Vagina (tissue), 2 donors: ENCODE data around the gene CASP12. TPM values are rescaled to one million over a fixed set of nuclear protein-coding genes. Genes with fewer than 3 reads are reported as not detected.

Experiments
- DNase-seq, 2 donors: peaks; one replicate each; pipeline ENCODE4 v3.0.0-alpha.2; 2017; ENCODE audit errors: extremely low spot score in 2 of 2
- H3K27ac ChIP-seq: fragments of 200-600 bp; sonication (generic); one replicate; pipeline ENCODE4 v1.5.1; 2019
- H3K27me3 ChIP-seq: fragments of 200-600 bp; sonication (generic); one replicate; pipeline ENCODE4 v1.5.1; 2019
- H3K36me3 ChIP-seq, 2 donors: fragments of 200-600 bp; sonication (generic); one replicate each; pipeline ENCODE4 v1.5.1; 2017 to 2019
- H3K4me1 ChIP-seq: fragments of 200-600 bp; sonication (generic); one replicate; pipeline ENCODE4 v1.5.1; 2019
- H3K4me3 ChIP-seq, 2 donors: fragments of 200-600 bp; sonication (generic); 1 replicate in 1 of 2; 2 replicates in 1 of 2; pipeline ENCODE4 v1.5.1; 2016 to 2019
- H3K9me3 ChIP-seq: fragments of 200-600 bp; sonication (generic); one replicate; pipeline ENCODE4 v1.5.1; 2019
- POLR2A ChIP-seq, 2 donors: fragments of 450-650 bp; IDR thresholded peaks; one replicate each; pipeline ENCODE4 v1.6.1; 2017; ENCODE audit warnings: antibody characterized with exemption in 2 of 2, mild to moderate bottlenecking in 2 of 2, moderate library complexity in 2 of 2
- POLR2AphosphoS5 ChIP-seq, 2 donors: sonication (generic); formaldehyde crosslinking; IDR thresholded peaks; one replicate each; pipeline ENCODE4 v1.9.0; 2017; ENCODE audit warnings: antibody characterized with exemption in 2 of 2, mild to moderate bottlenecking in 2 of 2, low read depth in 1 of 2; ENCODE audit not compliant: insufficient read depth in 1 of 2
- intact Hi-C: fragments of 100-400 bp; cut with DNase I; formaldehyde crosslinking; loops from one replicate; pipeline ENCODE4 v1.15.1; 2023
- total RNA-seq: library from RNA; depleted of rRNA; stranded (reverse); fragments of >200 nt; gene quantifications from one replicate; pipeline ENCODE4 v1.2.3, GENCODE V29; 2016
- TF ChIP-seq, protein P1 (sequence below), 3 experiments: fragments of 450-650 bp in 2 of 3; fragments of 200-600 bp in 1 of 3; sonication (generic) in 1 of 3; IDR thresholded peaks; one replicate each; pipeline ENCODE4 v1.5.1; 2017 to 2019; ENCODE audit warnings: antibody characterized with exemption in 3 of 3, mild to moderate bottlenecking in 2 of 3, moderate library complexity in 2 of 3

CASP12 gene
- total RNA-seq, 1 donor from 2014 or later: 7.4 TPM

DNA sequence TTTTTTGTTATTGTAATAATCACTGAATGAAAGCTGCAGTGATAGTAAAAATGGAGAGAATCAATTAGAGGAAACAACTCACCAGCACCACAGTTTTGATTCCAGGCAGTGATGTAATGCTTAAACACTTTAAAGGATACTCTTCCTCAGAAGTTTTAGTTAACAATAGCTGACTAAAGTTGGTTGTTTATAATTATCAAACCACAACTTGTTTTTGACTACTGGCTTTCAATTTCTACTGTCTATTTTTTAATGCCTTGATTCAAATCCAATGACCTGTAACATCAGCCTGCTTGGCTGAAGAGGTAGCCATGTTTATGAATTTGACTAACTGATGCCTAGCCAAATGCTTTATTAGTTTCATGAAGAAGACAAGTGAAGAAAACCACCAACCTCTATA, 18.2 kb upstream of the CASP12 start:
- TF ChIP-seq, protein P1, sequence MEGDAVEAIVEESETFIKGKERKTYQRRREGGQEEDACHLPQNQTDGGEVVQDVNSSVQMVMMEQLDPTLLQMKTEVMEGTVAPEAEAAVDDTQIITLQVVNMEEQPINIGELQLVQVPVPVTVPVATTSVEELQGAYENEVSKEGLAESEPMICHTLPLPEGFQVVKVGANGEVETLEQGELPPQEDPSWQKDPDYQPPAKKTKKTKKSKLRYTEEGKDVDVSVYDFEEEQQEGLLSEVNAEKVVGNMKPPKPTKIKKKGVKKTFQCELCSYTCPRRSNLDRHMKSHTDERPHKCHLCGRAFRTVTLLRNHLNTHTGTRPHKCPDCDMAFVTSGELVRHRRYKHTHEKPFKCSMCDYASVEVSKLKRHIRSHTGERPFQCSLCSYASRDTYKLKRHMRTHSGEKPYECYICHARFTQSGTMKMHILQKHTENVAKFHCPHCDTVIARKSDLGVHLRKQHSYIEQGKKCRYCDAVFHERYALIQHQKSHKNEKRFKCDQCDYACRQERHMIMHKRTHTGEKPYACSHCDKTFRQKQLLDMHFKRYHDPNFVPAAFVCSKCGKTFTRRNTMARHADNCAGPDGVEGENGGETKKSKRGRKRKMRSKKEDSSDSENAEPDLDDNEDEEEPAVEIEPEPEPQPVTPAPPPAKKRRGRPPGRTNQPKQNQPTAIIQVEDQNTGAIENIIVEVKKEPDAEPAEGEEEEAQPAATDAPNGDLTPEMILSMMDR (IDR thresholded peaks at IDR 0.05): no peak
- TF ChIP-seq POLR2A (IDR thresholded peaks at IDR 0.05): no peak
- TF ChIP-seq POLR2AphosphoS5 (IDR thresholded peaks at IDR 0.05; ENCODE audit: insufficient read depth in 1 of 2, low read depth in 1 of 2): no peak
- no peak for DNase-seq
- intact Hi-C loops: no loop called here
- Histone ChIP-seq H3K36me3 (no peaks in the 10 kb centered on the region), H3K27ac (peak overlapping the region; percentile 57), H3K4me3 (no peak overlapping the region), H3K9me3 (no peaks in the 10 kb centered on the region), H3K27me3 (no peaks in the 10 kb centered on the region), H3K4me1 (no peaks in the 10 kb centered on the region)

DNA sequence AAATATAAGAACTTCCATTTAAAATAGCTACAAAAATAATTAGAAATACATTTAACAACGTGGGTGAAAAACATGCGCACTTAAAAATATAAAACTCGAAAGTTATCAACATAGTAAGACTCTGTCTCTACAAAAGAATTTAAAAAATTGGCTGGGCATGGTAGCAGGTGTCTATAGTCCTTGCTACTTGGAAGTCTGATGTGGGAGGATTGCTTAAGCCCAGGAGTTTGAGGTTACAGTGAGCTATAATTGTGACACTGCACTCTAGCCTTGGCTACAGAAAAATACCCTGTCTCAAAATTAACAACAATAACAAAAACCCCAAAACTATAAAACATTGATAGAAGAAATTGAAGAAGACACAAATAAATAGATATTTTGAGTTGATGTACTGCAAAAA, 13.8 kb upstream of the CASP12 start:
- Histone ChIP-seq H3K36me3 (no peaks in the 10 kb centered on the region), H3K27me3 (no peaks in the 10 kb centered on the region), H3K4me3 (no peak overlapping the region), H3K9me3 (no peaks in the 10 kb centered on the region), H3K4me1 (no peaks in the 10 kb centered on the region), H3K27ac (no peak overlapping the region)
- DNase-seq: no peak
- intact Hi-C loops: no loop called here
- TF ChIP-seq POLR2AphosphoS5 (IDR thresholded peaks at IDR 0.05; ENCODE audit: insufficient read depth in 1 of 2, low read depth in 1 of 2) (no peak), POLR2A (IDR thresholded peaks at IDR 0.05) (no peak)
- TF ChIP-seq, protein P1 (IDR thresholded peaks at IDR 0.05): no peak

DNA sequence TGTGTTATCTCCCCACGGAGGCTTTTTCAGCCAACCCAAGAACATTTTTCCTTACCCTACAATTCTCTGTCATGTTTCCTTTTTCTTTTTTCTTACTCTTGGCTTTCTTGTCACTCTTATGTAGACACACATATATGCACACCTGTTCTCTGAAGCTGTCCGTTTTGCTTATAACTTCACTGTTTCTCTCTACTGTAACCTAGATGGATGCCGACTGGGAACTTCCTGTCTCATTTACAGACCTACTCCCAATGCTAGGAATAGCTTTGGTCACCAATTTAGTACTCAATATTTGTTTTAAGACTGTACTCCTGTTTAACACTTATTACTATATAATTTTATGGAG, 9.9 kb upstream of the CASP12 start:
- TF ChIP-seq, protein P1 (IDR thresholded peaks at IDR 0.05): no peak
- TF ChIP-seq POLR2AphosphoS5 (IDR thresholded peaks at IDR 0.05; ENCODE audit: insufficient read depth in 1 of 2, low read depth in 1 of 2) (no peak), POLR2A (IDR thresholded peaks at IDR 0.05) (no peak)
- no peak overlapping the region for H3K27ac ChIP-seq
- no peaks in the 10 kb centered on the region for H3K27me3 ChIP-seq
- no peaks in the 10 kb centered on the region for H3K4me1 ChIP-seq
- no peak for DNase-seq
- H3K36me3 ChIP-seq: no peaks in the 10 kb centered on the region
- H3K4me3 ChIP-seq: no peak overlapping the region
- H3K9me3 ChIP-seq: no peaks in the 10 kb centered on the region
- intact Hi-C loops: no loop called here

DNA sequence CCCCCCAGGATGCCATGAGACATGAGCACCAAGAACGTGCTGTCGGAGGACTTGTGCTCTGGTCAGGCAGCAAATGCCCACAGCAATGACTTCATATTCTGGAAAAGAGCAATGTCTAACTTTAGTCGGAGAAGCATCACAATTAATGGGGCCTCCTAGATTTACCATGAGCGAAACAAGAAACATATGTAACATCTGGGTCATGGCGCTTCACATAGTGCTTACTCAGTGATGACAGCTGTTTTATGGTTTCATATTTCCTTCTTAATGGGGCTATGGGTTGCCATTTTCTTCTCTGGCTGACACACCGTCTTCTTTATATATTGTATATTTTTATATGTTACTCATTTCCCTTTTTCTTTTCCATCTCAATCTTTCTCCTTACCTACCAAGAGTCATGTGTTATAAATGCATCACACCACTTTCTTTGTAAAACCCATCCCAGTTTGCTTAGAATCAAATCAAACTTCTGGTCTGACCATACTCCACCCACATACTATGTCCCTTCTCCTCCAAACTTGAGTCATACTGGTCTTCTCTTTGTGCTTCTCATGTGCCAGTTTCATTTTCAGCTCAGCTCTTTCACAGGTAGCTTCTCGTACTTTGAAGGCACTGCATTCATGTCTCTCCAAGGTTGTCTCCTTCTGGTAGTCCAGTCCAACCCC, 9.4 kb upstream of the CASP12 start:
- Histone ChIP-seq H3K4me3 (no peak overlapping the region), H3K4me1 (no peaks in the 10 kb centered on the region), H3K9me3 (no peaks in the 10 kb centered on the region), H3K27ac (no peak overlapping the region), H3K27me3 (no peaks in the 10 kb centered on the region), H3K36me3 (no peaks in the 10 kb centered on the region)
- TF ChIP-seq POLR2AphosphoS5 (IDR thresholded peaks at IDR 0.05; ENCODE audit: insufficient read depth in 1 of 2, low read depth in 1 of 2): no peak
- TF ChIP-seq, protein P1 (IDR thresholded peaks at IDR 0.05): no peak
- TF ChIP-seq POLR2A (IDR thresholded peaks at IDR 0.05): no peak
- intact Hi-C loops: no loop called here
- DNase-seq: no peak

DNA sequence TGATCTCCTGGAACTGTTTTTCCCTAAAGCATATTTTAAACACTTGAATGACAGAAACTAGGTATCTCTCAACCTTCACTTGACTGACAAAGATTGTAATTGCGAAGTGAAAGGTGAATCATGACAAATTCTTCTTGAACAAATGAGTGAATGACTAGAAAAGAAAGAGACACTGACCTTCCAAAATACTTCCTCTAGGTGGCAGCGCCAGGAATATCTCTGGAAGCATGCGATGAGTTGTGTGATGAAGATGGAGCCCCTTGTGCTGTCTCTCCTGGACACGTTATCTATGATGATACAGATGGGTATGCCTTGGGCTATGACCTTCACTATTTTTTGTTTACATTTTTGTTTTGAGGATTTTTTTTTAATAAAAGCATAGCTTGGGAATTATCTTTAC, 7.0 kb upstream of the CASP12 start:
- no peak for DNase-seq
- Histone ChIP-seq H3K27ac (no peak overlapping the region), H3K36me3 (no peaks in the 10 kb centered on the region), H3K4me3 (no peak overlapping the region), H3K4me1 (no peaks in the 10 kb centered on the region), H3K9me3 (no peaks in the 10 kb centered on the region), H3K27me3 (no peaks in the 10 kb centered on the region)
- intact Hi-C loops: no loop called here
- TF ChIP-seq, protein P1 (IDR thresholded peaks at IDR 0.05): no peak
- TF ChIP-seq POLR2AphosphoS5 (IDR thresholded peaks at IDR 0.05; ENCODE audit: insufficient read depth in 1 of 2, low read depth in 1 of 2): no peak
- TF ChIP-seq POLR2A (IDR thresholded peaks at IDR 0.05): no peak
